ENCODE data around the gene FNTB.

FNTB gene

DNA sequence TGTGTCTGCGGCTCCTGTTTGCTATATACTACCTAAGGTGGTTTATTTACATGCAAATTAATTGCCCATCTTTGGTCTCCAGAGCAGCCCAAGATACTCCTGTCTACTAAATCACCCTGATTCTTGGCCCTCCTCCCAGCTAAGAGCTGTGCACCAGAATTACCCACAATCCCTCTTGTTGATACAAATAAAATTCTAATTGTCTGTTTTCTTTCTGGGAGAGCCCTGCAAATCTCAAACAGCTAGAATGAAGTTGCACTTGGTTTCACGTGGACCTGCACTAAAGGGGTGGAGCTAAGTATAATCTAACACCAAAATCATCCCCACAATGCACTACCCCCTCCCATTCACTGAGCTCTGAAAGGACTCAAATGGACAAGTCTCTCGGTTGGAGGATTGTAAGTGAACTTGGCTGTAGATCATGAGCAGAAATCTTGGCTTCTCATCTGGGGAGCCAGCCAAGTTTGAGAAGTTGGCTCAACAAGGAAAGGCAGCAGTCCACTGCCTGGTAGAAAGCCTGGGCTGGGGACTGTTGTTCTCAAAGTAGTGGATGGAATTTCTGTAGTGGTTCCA lies 109.0 kb downstream of the FNTB start:
- no peak for DNase-seq

- no peak for DNase-seq
Observed at GRCh38 chr14:65096323-65097089, 109.8 kb downstream of the FNTB start.

DNA sequence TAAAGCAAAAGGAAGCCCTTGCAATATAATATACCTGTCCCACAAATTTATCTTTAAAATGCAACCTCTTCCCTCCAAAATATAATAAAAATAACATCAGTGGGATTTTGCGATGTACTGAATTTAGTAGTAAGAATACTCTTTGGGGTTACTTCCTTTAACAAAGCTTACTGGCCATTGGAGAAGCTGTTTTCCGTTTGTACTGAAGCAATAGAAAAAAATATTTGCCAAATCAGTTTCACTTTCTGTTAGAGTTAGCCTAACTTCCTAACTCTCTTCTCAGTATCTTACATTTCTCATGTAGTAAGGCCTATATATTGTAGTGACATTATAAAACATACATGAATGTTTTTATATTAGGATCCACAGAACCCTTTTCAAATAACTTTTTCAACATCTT lies 111.9 kb downstream of the FNTB start:
- DNase-seq: no peak

DNA sequence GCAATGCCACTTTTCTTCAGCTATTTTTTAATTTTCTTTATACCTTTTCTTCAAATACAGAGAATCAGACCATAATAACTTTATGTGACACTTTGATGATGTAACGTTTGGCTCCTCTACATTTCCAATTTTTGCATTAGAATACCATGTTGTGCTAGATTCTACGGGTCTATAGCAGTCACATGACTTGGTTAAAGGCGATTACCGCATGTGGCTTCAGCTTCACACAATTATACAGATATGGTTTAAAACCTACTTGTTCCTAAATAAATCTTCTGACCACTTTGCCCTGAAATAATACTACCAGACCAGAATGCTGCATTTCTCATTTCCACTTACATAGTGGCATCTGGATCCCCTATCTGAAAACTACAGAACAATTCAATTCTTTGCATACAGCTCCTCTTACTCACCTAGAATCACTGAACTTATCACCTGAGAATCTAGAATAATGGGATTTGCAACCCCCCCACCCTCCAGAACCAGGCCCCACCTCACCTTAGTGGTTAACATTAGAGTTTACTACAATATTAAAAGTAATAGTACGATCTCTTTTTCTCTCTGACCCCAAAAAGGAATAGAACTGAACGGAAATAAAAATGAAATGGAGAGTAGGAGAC lies 114.3 kb downstream of the FNTB start:
- DNase-seq: no peak

DNA sequence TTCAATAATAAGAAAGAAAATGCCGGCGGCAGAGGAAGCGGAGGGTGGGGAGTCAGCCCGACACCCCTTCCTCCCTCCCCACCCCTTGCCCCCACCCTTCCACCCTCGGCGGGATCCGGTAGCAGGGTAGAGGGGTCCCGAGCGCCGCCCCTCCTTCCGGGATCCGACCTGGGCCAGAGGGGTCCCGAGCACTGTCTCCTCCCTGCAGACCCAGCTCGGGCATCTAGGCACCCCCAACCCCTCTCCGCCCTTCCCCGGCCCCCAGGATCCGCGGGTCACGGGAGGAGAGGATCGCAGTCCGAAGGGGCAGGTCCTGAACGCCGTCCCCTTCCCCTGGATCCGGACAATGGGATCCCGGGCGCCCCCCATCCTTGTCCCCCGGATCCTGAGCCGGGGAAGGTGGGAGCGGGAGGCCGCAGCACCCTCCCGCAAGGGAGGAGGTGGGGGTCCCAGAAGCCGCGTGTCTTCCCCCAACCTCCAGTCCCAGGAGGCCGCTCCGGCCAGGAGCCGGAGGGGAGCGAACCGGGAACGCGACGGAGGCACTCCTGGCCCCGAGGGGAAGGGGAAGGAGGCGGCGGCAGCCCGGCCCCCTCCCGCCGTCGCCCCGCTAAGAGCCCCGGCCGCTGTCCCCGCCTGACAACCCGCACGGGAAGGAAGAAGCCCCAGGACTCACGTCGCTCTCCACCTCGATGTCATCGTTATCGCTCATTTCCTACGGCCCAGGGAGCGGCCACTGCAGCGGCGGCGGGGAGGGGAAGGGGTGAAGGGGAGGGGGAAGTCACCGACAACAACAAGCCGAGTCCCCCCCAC lies 115.1 kb downstream of the FNTB start:
- DNase-seq: no peak

- peak; percentile 73 to 99 (median 87) for DNase-seq
Observed at GRCh38 chr14:65102441-65103149, 115.9 kb downstream of the FNTB start, which contains the start of gene MAX. Gene MAX (minus strand): TSS chr14:65102517. CDS start chr14:65102339, 178 bp downstream.

DNA sequence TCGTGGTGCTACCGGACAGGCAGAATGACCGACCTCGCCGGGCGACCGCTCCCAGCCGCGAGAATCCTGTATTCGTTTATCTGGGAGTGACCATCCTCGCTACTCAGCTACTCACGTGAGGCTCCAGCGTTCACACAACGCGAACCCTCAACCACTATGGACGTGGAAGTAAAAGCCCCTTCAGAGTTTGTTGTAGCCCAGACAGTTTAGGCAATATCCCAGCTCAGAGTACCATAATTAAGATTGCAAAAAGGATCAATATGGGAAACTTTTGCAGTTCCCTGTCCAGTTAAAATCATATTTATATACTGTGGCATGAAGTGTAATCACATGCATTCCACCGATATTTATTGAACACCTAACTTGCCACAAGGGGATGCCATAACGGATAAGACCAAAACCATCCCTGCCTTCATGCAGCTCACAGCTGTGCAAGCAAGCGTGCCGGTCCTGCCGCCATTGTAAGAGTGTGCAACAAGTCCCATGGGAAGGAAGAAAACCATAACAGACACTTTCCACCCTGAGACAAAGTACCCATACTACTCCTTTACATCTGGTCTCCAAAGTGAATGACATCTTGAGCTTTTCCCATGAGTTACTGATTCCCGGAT lies 116.6 kb downstream of the FNTB start:
- peak; percentile 15 to 62 (median 47) for DNase-seq

GRCh38 chr14:65104791-65105190 lies 118.1 kb downstream of the FNTB start:
- no peak for DNase-seq

DNA sequence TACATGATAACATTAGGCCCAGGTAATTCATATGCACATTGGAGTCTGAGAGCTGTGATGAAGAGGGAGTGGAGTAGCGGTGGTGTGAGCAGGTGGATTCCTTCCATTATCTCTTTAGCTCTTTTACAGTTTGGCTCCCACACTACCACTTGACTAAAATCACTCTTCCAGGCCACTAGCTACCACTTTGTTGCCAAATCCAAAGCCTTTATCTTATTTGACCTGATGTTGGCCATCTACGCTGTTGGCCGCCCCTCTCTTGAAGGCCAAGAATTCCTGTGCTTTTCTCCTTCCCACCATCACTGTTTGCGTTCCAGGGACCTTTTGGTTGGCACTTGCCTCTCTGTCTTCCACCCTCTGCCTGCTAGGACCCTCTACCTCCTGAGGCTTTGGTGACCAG lies 119.6 kb downstream of the FNTB start:
- no peak for DNase-seq

DNA sequence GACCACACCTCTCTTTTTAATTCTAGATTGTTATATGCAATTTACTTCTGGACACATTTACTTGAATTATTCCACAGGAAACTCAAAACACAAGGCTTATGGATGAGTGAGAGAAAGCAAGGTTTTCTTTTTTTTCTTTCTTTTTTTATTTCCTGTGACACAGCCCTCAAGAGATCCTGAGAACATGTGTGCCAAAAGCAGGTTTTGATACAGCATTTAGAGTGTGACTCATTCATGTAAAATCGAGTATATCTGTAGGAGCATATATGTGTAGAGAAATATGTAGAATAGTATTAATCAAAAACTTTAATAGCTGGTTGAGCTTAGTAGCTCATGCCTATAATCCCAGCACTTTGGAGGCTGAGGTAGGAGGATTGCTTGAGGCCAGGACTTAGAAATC lies 120.0 kb downstream of the FNTB start:
- DNase-seq: no peak

DNA sequence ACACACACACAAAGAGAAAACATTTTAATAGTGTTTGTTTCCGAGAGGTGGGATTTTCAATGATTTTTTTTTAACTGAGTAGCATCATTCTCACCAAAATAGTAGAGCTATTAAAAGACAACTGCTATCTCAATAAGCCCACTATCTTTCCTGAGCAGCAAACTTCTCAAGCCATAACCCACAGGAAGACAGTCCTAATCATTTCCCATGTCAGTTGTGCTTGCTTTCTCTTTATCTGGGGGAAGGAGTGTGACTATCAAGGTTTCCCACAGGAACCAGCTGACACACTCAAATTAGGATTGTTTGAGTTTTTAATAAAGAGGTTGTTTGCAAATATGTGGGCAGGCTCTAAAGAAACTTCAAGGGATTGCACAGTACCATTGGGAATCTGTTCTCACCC lies 120.5 kb downstream of the FNTB start:
- DNase-seq: no peak

DNA sequence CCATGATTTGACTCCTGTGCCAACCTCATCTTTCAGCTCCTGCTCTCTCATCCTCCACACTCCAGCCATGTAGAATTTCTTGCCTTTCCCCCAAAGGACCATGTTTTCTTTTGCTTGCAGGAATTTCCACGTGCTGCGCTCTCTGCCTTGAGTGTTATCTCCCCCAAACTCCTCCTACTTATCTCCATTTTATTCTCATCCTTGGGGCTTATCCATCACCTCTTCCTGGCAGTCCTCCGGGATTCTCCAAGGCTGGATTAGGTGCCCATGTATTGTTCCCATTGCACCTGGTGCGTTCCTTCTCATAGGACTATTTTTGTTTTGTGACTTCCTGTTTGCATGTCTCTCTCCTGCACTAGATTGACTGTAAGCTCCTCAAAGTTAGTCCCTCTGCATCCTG lies 122.7 kb downstream of the FNTB start:
- no peak for DNase-seq

- DNase-seq: no peak
Observed at GRCh38 chr14:65110525-65110924, 123.8 kb downstream of the FNTB start.

All from NCI-H1417 (cell line).